IMR-90 (cell line): ENCODE data around the gene ACE. TPM values are rescaled to one million over a fixed set of nuclear protein-coding genes. Genes with fewer than 3 reads are reported as not detected.

Experiments used
- ATAC-seq: fragments of 200-7000 bp; cut with Tn5 transposase; 2 replicates; pipeline ENCODE4 v1.9.1; 2020; ENCODE audit warnings: low read depth, mild to moderate bottlenecking, moderate library complexity
- BruUV-seq: library from RNA; stranded (reverse); fragments of 400-500 nt; replicated peaks from 2 replicates; lab custom pipeline; 2021; lab: Mats Ljungman, UMichigan
- CTCF ChIA-PET: fragments of 300-600 bp; formaldehyde crosslinking; extraction: SDS; loops from one replicate; lab custom pipeline; 2021; ENCODE audit warnings: antibody characterized with exemption; lab: Yijun Ruan, JAX
- POLR2A ChIA-PET: fragments of 300-600 bp; sonication (Branson Sonifier 250); formaldehyde crosslinking; loops from one replicate; lab custom pipeline; 2022; ENCODE audit warnings: antibody characterized with exemption; ENCODE audit not compliant: unreplicated experiment; lab: Charles Lee
- DNase-seq: peaks from one replicate; pipeline ENCODE4 v3.0.0; 2013
- H2AFZ ChIP-seq: replicated peaks from 2 replicates; pipeline ENCODE3; 2013; ENCODE audit warnings: low read length, mild to moderate bottlenecking; ENCODE audit not compliant: poor library complexity
- H2AK5ac ChIP-seq: 2 replicates; pipeline ENCODE4 v1.6.1; 2013; ENCODE audit warnings: low read depth, low read length, inconsistent platforms
- H2AK9ac ChIP-seq: replicated peaks from 2 replicates; pipeline ENCODE3; 2013; ENCODE audit warnings: mild to moderate bottlenecking, low read depth, low read length, moderate library complexity; ENCODE audit not compliant: poor library complexity
- H2BK120ac ChIP-seq: 2 replicates; pipeline ENCODE4 v1.6.1; 2013; ENCODE audit warnings: low read depth, low read length, inconsistent platforms
- H2BK15ac ChIP-seq: 3 replicates; pipeline ENCODE4 v1.6.1; 2013; ENCODE audit warnings: low read depth, low read length, inconsistent platforms
- H2BK20ac ChIP-seq: 2 replicates; pipeline ENCODE4 v1.6.1; 2013; ENCODE audit warnings: low read depth, mild to moderate bottlenecking, inconsistent platforms, low read length, moderate library complexity
- H2BK5ac ChIP-seq: 2 replicates; pipeline ENCODE4 v1.6.1; 2013; ENCODE audit warnings: mild to moderate bottlenecking, low read depth, low read length, inconsistent platforms; ENCODE audit not compliant: poor library complexity, severe bottlenecking
- H3K14ac ChIP-seq: replicated peaks from 2 replicates; pipeline ENCODE4 v1.6.1; 2013; ENCODE audit warnings: low read depth, low read length, inconsistent platforms
- H3K18ac ChIP-seq: 2 replicates; pipeline ENCODE4 v1.6.1; 2013; ENCODE audit warnings: low read depth, low read length, control low read depth
- H3K23ac ChIP-seq: 2 replicates; pipeline ENCODE4 v1.6.1; 2013; ENCODE audit warnings: low read depth, low read length, inconsistent platforms
- H3K27ac ChIP-seq: 2 replicates; pipeline ENCODE4 v1.5.1; 2013; ENCODE audit warnings: mild to moderate bottlenecking, control low read depth, low read length; ENCODE audit not compliant: insufficient read depth
- H3K27me3 ChIP-seq: 2 replicates; pipeline ENCODE4 v1.6.1; 2013; ENCODE audit warnings: low read length; ENCODE audit not compliant: control insufficient read depth, insufficient read depth
- H3K36me3 ChIP-seq: 2 replicates; pipeline ENCODE4 v1.6.1; 2013; ENCODE audit warnings: low read length, mixed read lengths; ENCODE audit not compliant: control insufficient read depth, insufficient read depth
- H3K4ac ChIP-seq: 2 replicates; pipeline ENCODE4 v1.6.1; 2013; ENCODE audit warnings: low read depth, low read length, inconsistent platforms
- H3K4me1 ChIP-seq: 2 replicates; pipeline ENCODE4 v1.6.1; 2013; ENCODE audit warnings: low read length, mixed read lengths; ENCODE audit not compliant: control insufficient read depth, insufficient read depth
- H3K4me2 ChIP-seq: 2 replicates; pipeline ENCODE4 v1.6.1; 2013; ENCODE audit warnings: low read depth, mild to moderate bottlenecking, control low read depth, low read length, moderate library complexity
- H3K4me3 ChIP-seq: 2 replicates; pipeline ENCODE4 v1.5.1; 2013; ENCODE audit warnings: low read depth, mild to moderate bottlenecking, control low read depth, low read length, moderate library complexity; ENCODE audit not compliant: insufficient read depth
- H3K56ac ChIP-seq: 2 replicates; pipeline ENCODE4 v1.6.1; 2013; ENCODE audit warnings: low read length, inconsistent platforms; ENCODE audit not compliant: insufficient read depth; ENCODE audit errors: extremely low read depth
- H3K79me1 ChIP-seq, 2 experiments: 2 replicates each; pipeline ENCODE4 v1.6.1; 2013; ENCODE audit warnings: low read length in 2 of 2, inconsistent platforms in 1 of 2, low read depth in 1 of 2
- H3K9ac ChIP-seq: 2 replicates; pipeline ENCODE4 v1.6.1; 2013; ENCODE audit warnings: low read depth, low read length, control low read depth
- H3K9me1 ChIP-seq: 2 replicates; pipeline ENCODE4 v1.6.1; 2013; ENCODE audit warnings: low read length, inconsistent platforms; ENCODE audit not compliant: insufficient read depth
- H3K9me3 ChIP-seq: 2 replicates; pipeline ENCODE4 v1.6.1; 2013; ENCODE audit warnings: low read length; ENCODE audit not compliant: control insufficient read depth, insufficient read depth
- H4K20me1 ChIP-seq: 2 replicates; pipeline ENCODE4 v1.6.1; 2013; ENCODE audit warnings: low read length, inconsistent platforms; ENCODE audit not compliant: insufficient read depth
- H4K5ac ChIP-seq: 2 replicates; pipeline ENCODE4 v1.6.1; 2013; ENCODE audit warnings: mild to moderate bottlenecking, low read depth, low read length, control low read depth
- H4K8ac ChIP-seq, 2 experiments: 2 replicates each; pipeline ENCODE4 v1.6.1; 2013; ENCODE audit warnings: low read depth in 2 of 2, low read length in 2 of 2, control low read depth in 1 of 2, inconsistent platforms in 1 of 2
- H4K91ac ChIP-seq: 2 replicates; pipeline ENCODE4 v1.6.1; 2013; ENCODE audit warnings: low read depth, low read length, inconsistent platforms; ENCODE audit not compliant: insufficient read depth
- CEBPB ChIP-seq: IDR thresholded peaks from 2 replicates; pipeline ENCODE4 v1.6.1; 2012; ENCODE audit warnings: low read depth, low read length, improper control_type of control experiment
- MAFK ChIP-seq: IDR thresholded peaks from 2 replicates; pipeline ENCODE4 v1.6.1; 2012; ENCODE audit warnings: low read depth, low read length, improper control_type of control experiment
- POLR2A ChIP-seq: IDR thresholded peaks from 2 replicates; pipeline ENCODE4 v1.6.1; 2012; ENCODE audit warnings: mild to moderate bottlenecking, low read depth, low read length
- WGBS, 2 experiments: methylation state at CpG; one replicate each; pipeline versions ENCODE4 v1.1.5 to v1.1.7; 2013; ENCODE audit warnings: missing lambda C conversion rate in 2 of 2; ENCODE audit not compliant: insufficient read length in 1 of 2; ENCODE audit errors: extremely low coverage in 2 of 2; 5-methylcytosine and 5-hydroxymethylcytosine counted together
- dilution Hi-C: fragments of 300-500 bp; cut with HindIII; formaldehyde crosslinking; loops from one replicate; pipeline ENCODE4 v1.14.3; 2018; ENCODE audit warnings: low sequenced_read_pairs; ENCODE audit not compliant: unreplicated experiment
- in situ Hi-C: fragments of 300-500 bp; cut with MboI; formaldehyde crosslinking; loops from 3 replicates; pipeline ENCODE4 v1.14.3; 2019; ENCODE audit warnings: low sequenced_read_pairs, inconsistent platforms, mixed read lengths
- intact Hi-C: fragments of 100-400 bp; cut with micrococcal nuclease; formaldehyde crosslinking; loops from 2 replicates; pipeline ENCODE4 v1.10.0; 2022
- polyA plus RNA-seq, 3 experiments: library from polyadenylated mRNA; depleted of rRNA; stranded (reverse); fragments of >200 nt; gene quantifications; 2 replicates each; pipeline ENCODE4 v1.2.3, GENCODE V29; 2012; ENCODE audit warnings: low replicate concordance in 1 of 3
- total RNA-seq: library from RNA; depleted of rRNA; stranded (reverse); fragments of >200 nt; gene quantifications from 2 replicates; pipeline ENCODE4 v1.2.3, GENCODE V29; 2012
- TF ChIP-seq, protein P1 (sequence below): conservative IDR thresholded peaks from 2 replicates; pipeline ENCODE4 v1.5.1; 2012; ENCODE audit warnings: mild to moderate bottlenecking, low read depth, low read length, improper control_type of control experiment

Gene ACE
- total and polyA plus RNA-seq, 2 of the 4 experiments (the other 2 are of a cell fraction), result 1.4 to 5.8 TPM

DNA sequence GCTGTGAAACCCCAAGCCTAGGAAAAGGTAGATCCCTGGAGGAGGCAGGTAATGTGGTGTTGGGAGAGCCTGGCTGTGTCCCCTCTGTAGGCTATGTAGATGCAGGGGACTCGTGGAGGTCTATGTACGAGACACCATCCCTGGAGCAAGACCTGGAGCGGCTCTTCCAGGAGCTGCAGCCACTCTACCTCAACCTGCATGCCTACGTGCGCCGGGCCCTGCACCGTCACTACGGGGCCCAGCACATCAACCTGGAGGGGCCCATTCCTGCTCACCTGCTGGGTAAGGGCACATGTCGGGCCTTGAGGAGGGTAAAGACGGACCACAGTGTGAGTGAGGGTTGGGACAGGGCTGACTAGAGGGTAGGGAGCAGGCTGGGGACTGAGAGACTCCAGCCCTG lies 12.0 kb downstream of the ACE start:
- H3K4me2 ChIP-seq, result no peak overlapping the region
- intact Hi-C loops, result no loop called here
- H4K20me1 ChIP-seq, result no peaks in the 10 kb centered on the region
- no CpG with 5 or more reads among the region's 10 CpGs for WGBS, 2 experiments
- no peak overlapping the region for H3K23ac ChIP-seq
- H3K18ac ChIP-seq, result no peak overlapping the region
- no peak overlapping the region for H2BK5ac ChIP-seq
- H3K36me3 ChIP-seq, result no peaks in the 10 kb centered on the region
- DNase-seq (no peak), ATAC-seq (no peak)
- H2AK5ac ChIP-seq, result no peak overlapping the region
- POLR2A ChIA-PET, result no interaction called here
- no peaks in the 10 kb centered on the region; the same call in 1 of the 2 replicates for H3K9me1 ChIP-seq
- no peak overlapping the region for H3K9ac ChIP-seq
- dilution Hi-C loops, result no loop called here
- H2BK120ac ChIP-seq, result no peak overlapping the region
- H3K56ac ChIP-seq, result no peak overlapping the region
- H4K5ac ChIP-seq, result no peak overlapping the region
- in situ Hi-C loops, result no loop called here
- H4K91ac ChIP-seq, result no peak overlapping the region
- no peak overlapping the region for H3K4ac ChIP-seq
- no peak overlapping the region for H2BK15ac ChIP-seq
- H3K4me1 ChIP-seq, result no peaks in the 10 kb centered on the region
- no peak overlapping the region for H3K4me3 ChIP-seq
- no peak overlapping the region for H2AFZ ChIP-seq
- peaks cover 9% of the 10 kb centered on the region; the same call in 1 of the 2 replicates for H3K27me3 ChIP-seq
- CTCF ChIA-PET, result interaction anchor here (0.5 kb wide), 1 partner anchor 363 kb away, joined by 3 read pairs; no protein-coding TSS in a partner anchor
- no peak overlapping the region for H4K8ac ChIP-seq
- H3K27ac ChIP-seq, result no peak overlapping the region
- no TSS peak for BruUV-seq
- TF ChIP-seq MAFK, result no peak
- TF ChIP-seq CEBPB, result no peak
- TF ChIP-seq POLR2A, result no peak
- TF ChIP-seq, protein P1, sequence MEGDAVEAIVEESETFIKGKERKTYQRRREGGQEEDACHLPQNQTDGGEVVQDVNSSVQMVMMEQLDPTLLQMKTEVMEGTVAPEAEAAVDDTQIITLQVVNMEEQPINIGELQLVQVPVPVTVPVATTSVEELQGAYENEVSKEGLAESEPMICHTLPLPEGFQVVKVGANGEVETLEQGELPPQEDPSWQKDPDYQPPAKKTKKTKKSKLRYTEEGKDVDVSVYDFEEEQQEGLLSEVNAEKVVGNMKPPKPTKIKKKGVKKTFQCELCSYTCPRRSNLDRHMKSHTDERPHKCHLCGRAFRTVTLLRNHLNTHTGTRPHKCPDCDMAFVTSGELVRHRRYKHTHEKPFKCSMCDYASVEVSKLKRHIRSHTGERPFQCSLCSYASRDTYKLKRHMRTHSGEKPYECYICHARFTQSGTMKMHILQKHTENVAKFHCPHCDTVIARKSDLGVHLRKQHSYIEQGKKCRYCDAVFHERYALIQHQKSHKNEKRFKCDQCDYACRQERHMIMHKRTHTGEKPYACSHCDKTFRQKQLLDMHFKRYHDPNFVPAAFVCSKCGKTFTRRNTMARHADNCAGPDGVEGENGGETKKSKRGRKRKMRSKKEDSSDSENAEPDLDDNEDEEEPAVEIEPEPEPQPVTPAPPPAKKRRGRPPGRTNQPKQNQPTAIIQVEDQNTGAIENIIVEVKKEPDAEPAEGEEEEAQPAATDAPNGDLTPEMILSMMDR, result no peak
- H3K14ac ChIP-seq, result no peak overlapping the region
- H2AK9ac ChIP-seq, result no peak overlapping the region
- no peaks in the 10 kb centered on the region for H3K79me1 ChIP-seq
- no peaks in the 10 kb centered on the region for H3K9me3 ChIP-seq
- no peak overlapping the region for H2BK20ac ChIP-seq
